Ovary (tissue), 9 donors: Measurements from ENCODE around the gene ZNF622. TPM values are rescaled to one million over a fixed set of nuclear protein-coding genes. Genes with fewer than 3 reads are reported as not detected.

Experiments used
- DNase-seq, 5 donors: peaks; one replicate each; pipeline ENCODE4 v3.0.0-alpha.2; 2019 to 2020
- H3K27ac ChIP-seq, 2 donors: fragments of 200-600 bp; one replicate each; pipeline versions ENCODE4 v1.5.1 to v1.8.0; 2019 to 2022
- H3K27me3 ChIP-seq: fragments of 200-600 bp; one replicate; pipeline ENCODE4 v1.8.0; 2022
- H3K36me3 ChIP-seq: fragments of 200-600 bp; sonication (generic); one replicate; pipeline ENCODE4 v1.5.1; 2019
- H3K4me1 ChIP-seq: one replicate; pipeline ENCODE4 v1.8.1; 2013; ENCODE audit warnings: mild to moderate bottlenecking, moderate library complexity; ENCODE audit not compliant: insufficient read depth
- H3K4me3 ChIP-seq: fragments of 200-600 bp; sonication (generic); one replicate; pipeline ENCODE4 v1.5.1; 2017
- H3K9me3 ChIP-seq, 2 donors: fragments of 200-600 bp in 1 of 2; sonication (generic) in 1 of 2; one replicate each; pipeline versions ENCODE4 v1.5.1 to v1.8.1; 2013 to 2019; ENCODE audit warnings: mild to moderate bottlenecking in 1 of 2, moderate library complexity in 1 of 2
- EP300 ChIP-seq: sonication (generic); formaldehyde crosslinking; IDR thresholded peaks from one replicate; pipeline ENCODE4 v1.6.1; 2017; ENCODE audit warnings: antibody characterized with exemption
- POLR2A ChIP-seq: fragments of 450-650 bp; IDR thresholded peaks from one replicate; pipeline ENCODE4 v1.6.1; 2017; ENCODE audit warnings: antibody characterized with exemption, mild to moderate bottlenecking, moderate library complexity
- WGBS, 3 donors: extraction: QIAGEN DNeasy Blood & Tissue Kit in 1 of 3; methylation state at CpG; one replicate each; pipeline versions ENCODE4 v1.1.5 to v1.1.7; 2013 to 2017; 5-methylcytosine and 5-hydroxymethylcytosine counted together
- intact Hi-C, 4 donors: fragments of 100-400 bp; cut with DNase I; formaldehyde crosslinking; loops; one replicate each; pipeline versions ENCODE4 v1.11.0 to v1.15.1; 2022 to 2023
- polyA plus RNA-seq, 2 donors: library from polyadenylated mRNA; stranded (reverse); fragments of 200-250 nt in 1 of 2; fragments of 350-450 nt in 1 of 2; fragmentation: Illumina TruSeq in 1 of 2; extraction: RNeasy Lipid Tissue Mini Kit (QIAGEN cat#74804) in 1 of 2; gene quantifications; one replicate each; pipeline ENCODE4 v1.2.3, GENCODE V29; 2013 to 2014
- total RNA-seq, 7 donors: library from RNA; depleted of rRNA in 2 of 7; stranded (reverse); fragments of >200 nt in 2 of 7; fragmentation: NEBNext Ultra II Directional in 3 of 7; extraction: Animal tissue kit (Norgen Biotek cat#: 25700) in 3 of 7; gene quantifications; one replicate each; pipeline versions ENCODE4 v1.1.0 to v1.2.4, GENCODE V29; 2016 to 2023
- TF ChIP-seq, protein P1 (sequence below), 3 donors: fragments of 450-650 bp in 2 of 3; fragments of 200-600 bp in 1 of 3; IDR thresholded peaks; one replicate each; pipeline versions ENCODE4 v1.5.1 to v1.8.0; 2016 to 2022; ENCODE audit warnings: antibody characterized with exemption in 3 of 3, mild to moderate bottlenecking in 1 of 3
- donor health status: DM: no; HTN: no; CAD: no; lungs with moderate emphysema.
- donor health status: DM: no; HTN: no; CAD: no.
- donor health status: Bipolar disorder and iron deficiency.
- donor health status: DM: yes; HTN: yes; CAD: no.
- donor health status: DM: no; HTN: no; CAD: no.
- donor health status: DM: yes; HTN: yes; CAD: no.

The ZNF622 gene
- total and polyA plus RNA-seq, 9 donors: 18.0 to 27.2 (median 20.5) TPM

DNA sequence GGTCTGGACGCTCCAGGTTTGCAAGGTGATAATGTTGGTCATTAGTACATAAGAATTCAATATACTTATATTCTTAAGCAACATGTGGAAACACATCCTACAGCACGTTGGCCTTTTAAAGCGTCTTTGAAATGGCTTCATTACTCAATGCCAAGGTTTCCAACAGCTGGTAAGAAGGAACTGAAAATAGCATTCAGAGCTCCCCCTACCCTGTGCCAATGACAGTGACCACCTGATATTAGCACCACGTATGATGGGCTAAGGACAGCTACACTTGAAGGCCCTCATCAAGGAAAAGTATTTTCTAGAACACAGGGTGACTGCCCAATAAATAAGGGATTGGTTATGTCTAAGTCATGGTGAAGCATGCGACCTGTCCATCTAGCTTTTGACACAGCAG is 9.9 kb downstream of the ZNF622 start:
- WGBS, 3 donors: 77 to 82% (median 82%) methylated on average over 5 of the region's 5 CpGs
- Histone ChIP-seq H3K27ac (no peak overlapping the region), H3K4me3 (no peak overlapping the region), H3K9me3 (no peaks in the 10 kb centered on the region), H3K4me1 (peaks cover 2% of the 10 kb centered on the region), H3K36me3 (no peaks in the 10 kb centered on the region), H3K27me3 (no peaks in the 10 kb centered on the region)
- no peak for DNase-seq
- intact Hi-C loops: loop anchor here in 1 of 4 donors (1.0 kb wide), 1 partner anchor 36 kb away; no protein-coding TSS in a partner anchor
- no peak for TF ChIP-seq EP300
- no peak for TF ChIP-seq POLR2A
- TF ChIP-seq, protein P1, sequence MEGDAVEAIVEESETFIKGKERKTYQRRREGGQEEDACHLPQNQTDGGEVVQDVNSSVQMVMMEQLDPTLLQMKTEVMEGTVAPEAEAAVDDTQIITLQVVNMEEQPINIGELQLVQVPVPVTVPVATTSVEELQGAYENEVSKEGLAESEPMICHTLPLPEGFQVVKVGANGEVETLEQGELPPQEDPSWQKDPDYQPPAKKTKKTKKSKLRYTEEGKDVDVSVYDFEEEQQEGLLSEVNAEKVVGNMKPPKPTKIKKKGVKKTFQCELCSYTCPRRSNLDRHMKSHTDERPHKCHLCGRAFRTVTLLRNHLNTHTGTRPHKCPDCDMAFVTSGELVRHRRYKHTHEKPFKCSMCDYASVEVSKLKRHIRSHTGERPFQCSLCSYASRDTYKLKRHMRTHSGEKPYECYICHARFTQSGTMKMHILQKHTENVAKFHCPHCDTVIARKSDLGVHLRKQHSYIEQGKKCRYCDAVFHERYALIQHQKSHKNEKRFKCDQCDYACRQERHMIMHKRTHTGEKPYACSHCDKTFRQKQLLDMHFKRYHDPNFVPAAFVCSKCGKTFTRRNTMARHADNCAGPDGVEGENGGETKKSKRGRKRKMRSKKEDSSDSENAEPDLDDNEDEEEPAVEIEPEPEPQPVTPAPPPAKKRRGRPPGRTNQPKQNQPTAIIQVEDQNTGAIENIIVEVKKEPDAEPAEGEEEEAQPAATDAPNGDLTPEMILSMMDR (IDR thresholded peaks at IDR 0.05): no peak

DNA sequence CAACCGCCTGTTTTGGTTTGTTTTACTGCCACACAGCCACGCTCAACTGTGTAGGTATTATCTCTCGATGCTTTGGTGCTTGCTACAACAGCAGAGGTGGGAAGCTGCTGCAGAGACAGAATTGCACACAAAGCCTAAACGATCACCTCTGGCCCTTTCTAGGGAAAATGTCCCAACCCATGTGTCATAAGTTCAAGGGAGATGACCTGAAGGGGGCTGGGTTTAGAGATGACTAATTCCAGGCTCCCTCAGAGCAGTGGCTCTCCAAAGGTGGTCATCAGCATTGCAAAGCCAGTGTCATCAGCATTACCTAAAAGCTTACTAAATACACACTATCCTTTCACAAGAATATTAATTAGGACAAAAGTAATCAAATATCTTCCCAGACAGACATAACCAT is 10.9 kb downstream of the ZNF622 start:
- Histone ChIP-seq H3K27ac (no peak overlapping the region), H3K36me3 (no peaks in the 10 kb centered on the region), H3K9me3 (no peaks in the 10 kb centered on the region), H3K27me3 (no peaks in the 10 kb centered on the region), H3K4me1 (peaks cover 2% of the 10 kb centered on the region), H3K4me3 (no peak overlapping the region)
- DNase-seq: no peak
- intact Hi-C loops: no loop called here
- 91 to 94% (median 92%) methylated on average over 4 of the region's 4 CpGs for WGBS, 3 donors
- TF ChIP-seq POLR2A (no peak), EP300 (no peak)
- TF ChIP-seq, protein P1 (IDR thresholded peaks at IDR 0.05): no peak

- H3K4me1 ChIP-seq: peaks cover 2% of the 10 kb centered on the region
- H3K27ac ChIP-seq: no peak overlapping the region
- no peak for DNase-seq
- H3K36me3 ChIP-seq: no peaks in the 10 kb centered on the region
- no peaks in the 10 kb centered on the region for H3K27me3 ChIP-seq
- no peaks in the 10 kb centered on the region for H3K9me3 ChIP-seq
- no peak overlapping the region for H3K4me3 ChIP-seq
- intact Hi-C loops: no loop called here
- TF ChIP-seq, protein P1 (IDR thresholded peaks at IDR 0.05): no peak
Measured at GRCh38 chr5:16453609-16454008, 12.0 kb downstream of the ZNF622 start.

DNA sequence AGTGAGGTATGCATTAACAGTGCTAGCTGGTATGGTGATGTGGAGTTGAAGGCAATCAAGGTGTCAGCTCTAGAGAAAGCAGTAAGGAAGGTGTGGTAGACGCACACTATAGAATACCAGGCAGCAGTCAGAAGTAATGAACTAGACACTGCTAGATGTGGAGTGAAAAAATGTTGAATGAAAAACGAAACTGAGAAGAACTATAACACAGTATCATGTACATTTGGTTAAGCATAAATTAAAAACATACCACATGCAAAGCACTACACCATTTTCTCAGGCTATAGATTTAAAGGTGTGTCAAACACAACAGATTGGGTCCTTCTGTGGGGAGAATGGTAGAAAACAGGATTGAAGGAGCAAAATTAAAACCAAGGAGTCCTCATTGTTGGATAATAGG is 15.4 kb downstream of the ZNF622 start:
- no peaks in the 10 kb centered on the region for H3K4me1 ChIP-seq
- no peak overlapping the region for H3K4me3 ChIP-seq
- H3K36me3 ChIP-seq: no peaks in the 10 kb centered on the region
- WGBS, 3 donors: 75 to 85% (median 85%) methylated on average over 2 of the region's 2 CpGs
- TF ChIP-seq, protein P1 (IDR thresholded peaks at IDR 0.05): no peak
- TF ChIP-seq POLR2A (no peak), EP300 (no peak)
- no peaks in the 10 kb centered on the region for H3K9me3 ChIP-seq
- no peaks in the 10 kb centered on the region for H3K27me3 ChIP-seq
- intact Hi-C loops: no loop called here
- no peak overlapping the region for H3K27ac ChIP-seq
- no peak for DNase-seq

GRCh38 chr5:16446993-16447392 is 18.6 kb downstream of the ZNF622 start:
- H3K27ac ChIP-seq: no peak overlapping the region
- no peaks in the 10 kb centered on the region for H3K36me3 ChIP-seq
- intact Hi-C loops: no loop called here
- H3K9me3 ChIP-seq: no peaks in the 10 kb centered on the region
- TF ChIP-seq POLR2A: no peak
- TF ChIP-seq EP300: no peak
- TF ChIP-seq, protein P1 (IDR thresholded peaks at IDR 0.05): no peak
- WGBS, 3 donors: 77 to 82% (median 78%) methylated on average over 5 of the region's 5 CpGs
- H3K4me3 ChIP-seq: no peak overlapping the region
- no peak for DNase-seq
- no peaks in the 10 kb centered on the region for H3K4me1 ChIP-seq
- H3K27me3 ChIP-seq: no peaks in the 10 kb centered on the region
